Activated T-helper 2 cell treated with anti-CD3 and anti-CD28 coated beads, Interferon-gamma antibody, Interleukin-2, Interleukin-4, amounts not matched to agents 10 μg/mL and 5 μg/mL and 100 μg/mL, durations not matched to agents 14 hours and 24 hours and 36 hours (primary cell): ENCODE measurements around the gene DHODH. TPM values are rescaled to one million over a fixed set of nuclear protein-coding genes. Genes with fewer than 3 reads are reported as not detected.

Source experiments
- DNase-seq: peaks from one replicate; pipeline ENCODE4 v3.0.0; 2021; ENCODE audit warnings: low spot score
- H3K27ac Mint-ChIP-seq: one replicate; pipeline ENCODE4 v1.8.0; 2021; ENCODE audit warnings: mixed read lengths
- H3K27me3 Mint-ChIP-seq: one replicate; pipeline ENCODE4 v1.8.0; 2021; ENCODE audit warnings: low read depth, mixed read lengths
- H3K36me3 Mint-ChIP-seq: one replicate; pipeline ENCODE4 v1.8.0; 2021; ENCODE audit warnings: low read depth, mixed read lengths
- H3K4me1 Mint-ChIP-seq: one replicate; pipeline ENCODE4 v1.8.0; 2021; ENCODE audit warnings: low read depth, mixed read lengths
- H3K4me3 Mint-ChIP-seq: one replicate; pipeline ENCODE4 v1.8.0; 2021; ENCODE audit warnings: low read depth, mild to moderate bottlenecking, moderate library complexity, mixed read lengths
- H3K9me3 Mint-ChIP-seq: one replicate; pipeline ENCODE4 v1.8.0; 2021; ENCODE audit warnings: mixed read lengths
- intact Hi-C: fragments of 100-400 bp; cut with micrococcal nuclease; formaldehyde crosslinking; loops from one replicate; pipeline ENCODE4 v1.15.1; 2023
- total RNA-seq: library from RNA; stranded (reverse); gene quantifications from 2 replicates; pipeline ENCODE4 v1.2.3, GENCODE V29; 2022

Gene DHODH
- total RNA-seq, 1 donor from 2014 or later: 27.1 TPM

- no peaks in the 10 kb centered on the region for H3K4me1 Mint-ChIP-seq
- no peaks in the 10 kb centered on the region for H3K27me3 Mint-ChIP-seq
- no peak overlapping the region for H3K4me3 Mint-ChIP-seq
- H3K9me3 Mint-ChIP-seq: no peaks in the 10 kb centered on the region
- intact Hi-C loops: no loop called here
- peaks cover 38% of the 10 kb centered on the region for H3K36me3 Mint-ChIP-seq
- no peak for DNase-seq
- no peak overlapping the region for H3K27ac Mint-ChIP-seq
Observed at GRCh38 chr16:72021043-72021442, 12.5 kb downstream of the DHODH start.

GRCh38 chr16:72022127-72022526 is 13.6 kb downstream of the DHODH start:
- intact Hi-C loops: no loop called here
- Mint-ChIP-seq H3K36me3 (peaks cover 34% of the 10 kb centered on the region), H3K27me3 (no peaks in the 10 kb centered on the region), H3K9me3 (no peaks in the 10 kb centered on the region), H3K4me3 (no peak overlapping the region), H3K27ac (no peak overlapping the region), H3K4me1 (no peaks in the 10 kb centered on the region)
- no peak for DNase-seq

GRCh38 chr16:72023962-72024361 is 15.4 kb downstream of the DHODH start:
- no peak for DNase-seq
- Mint-ChIP-seq H3K4me1 (no peaks in the 10 kb centered on the region), H3K4me3 (no peak overlapping the region), H3K36me3 (peaks cover 30% of the 10 kb centered on the region), H3K9me3 (no peaks in the 10 kb centered on the region), H3K27ac (no peak overlapping the region), H3K27me3 (no peaks in the 10 kb centered on the region)
- intact Hi-C loops: no loop called here

GRCh38 chr16:72024862-72025382 is 16.4 kb downstream of the DHODH start:
- DNase-seq: no peak
- Mint-ChIP-seq H3K4me3 (no peak overlapping the region), H3K9me3 (no peaks in the 10 kb centered on the region), H3K27ac (no peak overlapping the region), H3K36me3 (peaks cover 24% of the 10 kb centered on the region), H3K4me1 (no peaks in the 10 kb centered on the region), H3K27me3 (no peaks in the 10 kb centered on the region)
- intact Hi-C loops: no loop called here

- no peaks in the 10 kb centered on the region for H3K9me3 Mint-ChIP-seq
- H3K4me1 Mint-ChIP-seq: no peaks in the 10 kb centered on the region
- H3K27ac Mint-ChIP-seq: no peak overlapping the region
- peaks cover 24% of the 10 kb centered on the region for H3K36me3 Mint-ChIP-seq
- intact Hi-C loops: no loop called here
- no peak for DNase-seq
- no peak overlapping the region for H3K4me3 Mint-ChIP-seq
- H3K27me3 Mint-ChIP-seq: no peaks in the 10 kb centered on the region
Observed at GRCh38 chr16:72025404-72026114, 17.0 kb downstream of the DHODH start.

GRCh38 chr16:72027669-72028378 is 19.3 kb downstream of the DHODH start:
- H3K9me3 Mint-ChIP-seq: no peaks in the 10 kb centered on the region
- no peak overlapping the region for H3K4me3 Mint-ChIP-seq
- H3K4me1 Mint-ChIP-seq: no peaks in the 10 kb centered on the region
- intact Hi-C loops: no loop called here
- peaks cover 20% of the 10 kb centered on the region for H3K36me3 Mint-ChIP-seq
- no peaks in the 10 kb centered on the region for H3K27me3 Mint-ChIP-seq
- H3K27ac Mint-ChIP-seq: no peak overlapping the region
- DNase-seq: no peak

GRCh38 chr16:72029567-72030271 is 21.2 kb downstream of the DHODH start:
- no peaks in the 10 kb centered on the region for H3K27me3 Mint-ChIP-seq
- H3K36me3 Mint-ChIP-seq: peaks cover 11% of the 10 kb centered on the region
- DNase-seq: no peak
- H3K4me1 Mint-ChIP-seq: no peaks in the 10 kb centered on the region
- no peaks in the 10 kb centered on the region for H3K9me3 Mint-ChIP-seq
- no peak overlapping the region for H3K27ac Mint-ChIP-seq
- H3K4me3 Mint-ChIP-seq: no peak overlapping the region
- intact Hi-C loops: no loop called here

- Mint-ChIP-seq H3K36me3 (no peaks in the 10 kb centered on the region), H3K4me1 (no peaks in the 10 kb centered on the region), H3K4me3 (no peak overlapping the region), H3K27ac (no peak overlapping the region), H3K9me3 (no peaks in the 10 kb centered on the region), H3K27me3 (no peaks in the 10 kb centered on the region)
- intact Hi-C loops: no loop called here
- DNase-seq: no peak
Observed at GRCh38 chr16:72033437-72033836, 24.9 kb downstream of the DHODH start.

- Mint-ChIP-seq H3K9me3 (no peaks in the 10 kb centered on the region), H3K36me3 (no peaks in the 10 kb centered on the region), H3K27me3 (no peaks in the 10 kb centered on the region), H3K4me1 (no peaks in the 10 kb centered on the region), H3K4me3 (no peak overlapping the region), H3K27ac (no peak overlapping the region)
- no peak for DNase-seq
- intact Hi-C loops: no loop called here
Observed at GRCh38 chr16:72036098-72036497, 27.6 kb downstream of the DHODH start.

GRCh38 chr16:72042157-72042660 is 33.7 kb downstream of the DHODH start:
- no peak overlapping the region for H3K27ac Mint-ChIP-seq
- no peaks in the 10 kb centered on the region for H3K27me3 Mint-ChIP-seq
- intact Hi-C loops: no loop called here
- H3K4me1 Mint-ChIP-seq: no peaks in the 10 kb centered on the region
- no peaks in the 10 kb centered on the region for H3K36me3 Mint-ChIP-seq
- H3K9me3 Mint-ChIP-seq: no peaks in the 10 kb centered on the region
- no peak for DNase-seq
- H3K4me3 Mint-ChIP-seq: no peak overlapping the region

GRCh38 chr16:72043058-72043457 is 34.5 kb downstream of the DHODH start:
- DNase-seq: no peak
- intact Hi-C loops: no loop called here

GRCh38 chr16:72043539-72043938 is 35.0 kb downstream of the DHODH start:
- no peak overlapping the region for H3K27ac Mint-ChIP-seq
- DNase-seq: no peak
- intact Hi-C loops: no loop called here
- no peak overlapping the region for H3K4me3 Mint-ChIP-seq
- no peaks in the 10 kb centered on the region for H3K36me3 Mint-ChIP-seq
- no peaks in the 10 kb centered on the region for H3K4me1 Mint-ChIP-seq
- H3K27me3 Mint-ChIP-seq: no peaks in the 10 kb centered on the region
- H3K9me3 Mint-ChIP-seq: no peaks in the 10 kb centered on the region

More at GRCh38 chr16:72043058-72043457, 34.5 kb downstream of the DHODH start:
- H3K4me3 Mint-ChIP-seq: no peak overlapping the region
- H3K9me3 Mint-ChIP-seq: no peaks in the 10 kb centered on the region
- no peak overlapping the region for H3K27ac Mint-ChIP-seq
- H3K4me1 Mint-ChIP-seq: no peaks in the 10 kb centered on the region
- no peaks in the 10 kb centered on the region for H3K36me3 Mint-ChIP-seq
- no peaks in the 10 kb centered on the region for H3K27me3 Mint-ChIP-seq

GRCh38 chr16:72044296-72044695 is 35.8 kb downstream of the DHODH start:
- no peak for DNase-seq
- Mint-ChIP-seq H3K9me3 (peaks cover 6% of the 10 kb centered on the region), H3K36me3 (no peaks in the 10 kb centered on the region), H3K27ac (no peak overlapping the region), H3K27me3 (no peaks in the 10 kb centered on the region), H3K4me3 (no peak overlapping the region), H3K4me1 (no peaks in the 10 kb centered on the region)
- intact Hi-C loops: no loop called here
